ENCODE data around the gene CCDC157.

CCDC157 gene

DNA sequence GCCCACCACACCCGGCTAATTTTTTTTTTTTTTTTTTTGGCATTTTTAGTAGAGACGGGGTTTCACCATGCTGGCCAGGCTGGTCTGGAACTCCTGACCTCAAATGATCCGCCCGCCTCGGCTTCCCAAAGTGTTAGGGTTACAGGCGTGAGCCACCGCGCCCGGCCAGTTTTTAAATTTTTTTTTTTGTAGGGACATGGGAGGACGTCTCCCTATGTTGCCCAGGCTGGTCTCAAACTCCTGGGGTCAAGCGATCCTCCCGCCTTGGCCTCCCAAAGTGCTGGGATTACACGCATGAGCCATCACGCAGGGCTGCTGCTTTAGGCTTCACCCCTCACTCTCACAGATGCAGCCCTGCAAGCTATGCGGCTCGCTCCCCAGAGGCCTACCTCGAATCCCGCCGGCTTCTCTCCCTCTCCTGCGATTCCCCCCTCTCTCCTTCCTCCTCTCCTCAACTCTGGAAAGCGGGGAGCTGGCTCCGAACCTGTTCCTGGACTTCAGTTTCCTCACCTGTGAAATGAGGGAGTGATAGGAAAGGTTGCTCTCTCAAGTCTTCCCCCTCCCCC, 926 bp downstream of the CCDC157 start:
- no peak for DNase-seq (ENCODE audit: low spot score)

DNA sequence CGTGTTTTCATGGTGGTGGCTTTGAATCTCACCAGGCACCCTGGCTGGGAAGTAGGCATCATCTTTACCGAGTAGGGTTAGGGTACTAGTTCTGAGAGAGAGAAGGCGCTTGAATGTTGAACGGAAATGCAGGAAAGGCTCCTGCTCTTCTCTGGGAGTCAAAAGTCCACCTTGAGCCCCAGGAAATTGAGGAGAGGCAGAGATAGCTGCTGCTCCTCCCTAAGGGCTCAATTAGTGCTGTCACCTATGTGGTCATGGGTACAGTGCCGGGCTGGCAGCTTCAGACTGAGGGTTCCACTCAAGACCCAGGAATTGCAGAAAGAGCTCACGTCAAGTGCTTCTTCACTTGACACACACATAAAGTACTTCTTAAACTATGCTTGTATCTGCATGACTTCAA, 1.7 kb downstream of the CCDC157 start:
- no peak for DNase-seq (ENCODE audit: low spot score)

- DNase-seq (ENCODE audit: low spot score) = peak; percentile 41
Observed at GRCh38 chr22:30361916-30362650, 5.3 kb downstream of the CCDC157 start.

DNA sequence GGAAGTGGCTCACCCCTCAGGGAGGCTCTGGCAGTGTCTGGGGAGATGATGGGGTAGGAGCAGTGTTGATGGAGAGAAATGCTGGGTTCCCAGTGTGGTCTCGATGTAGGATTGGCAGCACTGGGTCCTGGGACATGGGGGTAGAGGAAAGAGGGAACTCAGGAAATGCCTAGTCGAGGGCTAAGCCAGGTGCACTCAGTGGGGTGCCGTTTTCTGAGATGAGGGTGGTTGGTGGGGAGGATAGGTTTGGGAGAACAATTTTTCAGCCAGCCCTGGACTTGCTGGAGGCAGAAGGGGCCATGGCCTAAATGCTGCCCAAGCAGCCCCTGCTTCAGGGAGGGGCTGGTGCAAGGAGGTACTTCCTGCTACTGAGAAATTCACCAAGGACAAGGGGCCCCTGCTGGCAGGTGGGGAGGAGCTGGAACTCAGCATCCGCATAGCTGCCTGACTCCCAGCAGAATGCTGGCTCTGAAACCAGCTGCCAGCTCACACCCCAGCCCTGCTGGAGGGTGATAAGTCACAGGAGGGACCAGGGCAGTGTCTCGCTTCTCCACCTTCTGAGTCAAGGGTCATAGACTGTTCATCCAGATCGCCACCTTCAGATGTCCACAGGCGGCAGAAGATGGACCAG, 6.0 kb downstream of the CCDC157 start:
- DNase-seq (ENCODE audit: low spot score) = peak; percentile 49

GRCh38 chr22:30365891-30366290, 9.1 kb downstream of the CCDC157 start:
- no peak for DNase-seq (ENCODE audit: low spot score)

DNA sequence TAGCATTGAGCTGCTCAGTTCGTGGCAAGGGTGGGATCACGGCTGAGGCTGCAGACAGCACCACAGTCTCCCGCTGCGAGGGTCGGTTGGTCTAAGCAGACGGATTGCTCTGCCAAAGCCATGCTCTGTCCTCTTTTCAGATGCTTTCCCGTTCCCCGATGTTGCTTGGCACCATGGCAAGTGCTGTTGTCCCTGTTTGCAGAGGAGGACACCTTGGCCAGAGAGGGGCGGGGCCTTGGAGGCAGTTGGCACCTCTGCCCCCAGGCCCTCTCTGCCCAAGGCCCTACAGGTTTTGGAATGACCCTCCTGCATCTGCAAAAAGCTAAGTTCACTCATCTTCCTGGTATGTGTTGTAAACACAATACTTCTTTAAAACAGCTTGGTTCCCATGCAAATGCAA, 11.6 kb downstream of the CCDC157 start:
- no peak for DNase-seq (ENCODE audit: low spot score)

DNA sequence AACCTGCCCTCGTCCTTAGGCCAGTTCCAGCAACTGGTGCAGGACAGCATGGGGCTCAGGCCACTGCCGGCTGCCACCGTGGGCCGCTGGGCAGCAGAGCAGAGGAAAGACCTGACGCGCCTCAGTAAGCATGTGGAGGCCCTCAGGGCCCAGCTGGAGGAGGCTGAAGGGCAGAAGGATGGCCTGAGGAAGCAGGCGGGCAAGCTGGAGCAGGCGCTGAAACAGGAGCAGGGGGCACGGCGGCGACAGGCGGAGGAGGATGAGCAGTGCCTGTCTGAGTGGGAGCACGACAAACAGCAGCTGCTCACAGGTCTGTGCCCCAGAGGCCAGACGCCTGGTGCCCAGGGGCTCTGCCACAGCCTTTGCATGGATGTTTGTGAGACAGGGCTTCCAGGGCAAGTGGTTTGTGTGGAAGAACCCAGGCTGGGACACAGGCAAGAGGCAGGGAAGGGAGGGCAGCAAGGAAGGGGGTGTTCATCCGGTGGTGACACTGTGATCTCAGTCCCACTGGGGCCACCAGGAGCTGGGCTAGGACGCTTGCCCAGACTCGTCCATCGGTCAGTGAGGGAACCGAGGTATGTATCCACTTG, 13.9 kb downstream of the CCDC157 start:
- no peak for DNase-seq (ENCODE audit: low spot score)

DNA sequence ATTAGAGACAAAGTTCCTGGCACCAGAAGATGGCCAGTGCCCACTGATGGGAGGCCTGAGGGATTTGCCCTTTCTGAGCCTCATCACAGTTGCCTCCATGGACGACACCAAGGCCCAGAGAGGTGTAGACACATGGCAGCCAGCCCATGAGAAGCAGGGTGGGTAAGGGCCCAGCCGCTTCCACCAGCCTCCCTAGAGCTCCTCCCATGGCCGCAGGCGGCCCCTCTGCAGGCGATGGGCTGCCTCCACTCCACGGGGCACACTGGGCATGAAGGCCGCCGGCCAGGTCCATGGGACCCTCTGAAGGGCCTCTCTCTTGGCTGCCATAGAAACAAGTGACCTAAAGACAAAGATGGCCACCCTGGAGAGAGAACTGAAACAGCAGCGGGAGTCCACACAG, 14.5 kb downstream of the CCDC157 start:
- no peak for DNase-seq (ENCODE audit: low spot score)

DNA sequence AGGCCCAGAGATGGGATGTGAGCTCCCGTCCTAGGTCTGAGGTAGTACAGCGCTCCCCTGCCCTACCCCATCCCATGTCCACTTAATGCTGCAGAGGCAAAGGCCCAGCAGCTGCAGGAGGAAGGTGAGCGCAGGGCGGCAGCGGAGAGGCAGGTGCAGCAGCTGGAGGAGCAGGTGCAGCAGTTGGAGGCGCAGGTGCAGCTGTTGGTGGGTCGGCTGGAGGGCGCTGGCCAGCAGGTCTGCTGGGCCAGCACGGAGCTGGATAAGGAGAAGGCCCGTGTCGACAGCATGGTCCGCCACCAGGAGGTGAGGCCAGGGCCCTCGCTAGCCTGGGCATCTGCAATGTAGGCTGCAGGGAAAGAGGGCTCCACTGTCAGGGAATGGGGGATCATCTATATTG, 15.2 kb downstream of the CCDC157 start:
- DNase-seq (ENCODE audit: low spot score) = no peak

- no peak for DNase-seq (ENCODE audit: low spot score)
Observed at GRCh38 chr22:30372915-30373314, 16.1 kb downstream of the CCDC157 start.

DNA sequence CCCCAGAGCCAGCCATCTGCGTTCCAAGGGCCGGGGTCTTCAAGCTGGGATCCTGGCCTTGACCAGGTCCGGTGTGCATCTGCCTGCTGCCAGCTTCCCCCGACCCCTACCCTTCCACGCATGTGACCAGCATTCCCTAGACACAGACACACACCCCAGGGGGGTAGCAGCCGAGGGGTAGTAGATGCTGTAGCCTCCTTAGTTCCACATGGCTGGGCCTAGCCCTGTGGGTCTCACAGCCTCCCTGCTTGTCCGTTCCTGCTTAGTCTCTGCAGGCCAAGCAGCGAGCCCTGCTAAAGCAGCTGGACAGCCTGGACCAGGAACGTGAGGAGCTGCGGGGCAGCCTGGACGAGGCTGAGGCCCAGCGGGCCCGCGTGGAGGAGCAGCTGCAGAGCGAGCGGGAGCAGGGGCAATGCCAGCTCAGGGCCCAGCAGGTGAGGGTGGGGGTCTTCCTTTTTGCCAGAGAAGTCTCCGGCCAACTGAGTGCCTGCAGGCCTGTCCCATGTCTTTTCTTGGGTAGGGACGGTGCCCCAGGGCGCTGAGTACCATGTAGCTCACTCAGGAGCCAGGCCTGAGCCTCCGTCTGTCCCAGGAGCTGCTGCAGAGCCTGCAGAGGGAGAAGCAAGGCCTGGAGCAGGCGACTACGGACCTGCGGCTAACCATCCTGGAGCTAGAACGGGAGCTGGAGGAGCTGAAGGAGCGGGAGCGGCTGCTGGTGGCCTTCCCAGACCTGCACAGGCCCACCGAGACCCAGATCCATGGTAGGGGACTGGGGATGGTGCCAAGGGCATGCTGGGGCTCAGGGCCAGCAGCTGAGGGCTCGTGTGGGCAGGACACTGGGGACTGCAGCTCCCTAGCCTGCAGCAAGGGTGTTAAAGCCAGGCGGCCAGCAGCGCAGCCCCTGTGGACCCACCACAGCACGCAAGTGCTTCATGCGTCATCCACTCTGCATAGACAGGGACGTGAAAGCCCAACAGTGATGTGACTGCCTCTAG, 16.8 kb downstream of the CCDC157 start:
- no peak for DNase-seq (ENCODE audit: low spot score)

DNA sequence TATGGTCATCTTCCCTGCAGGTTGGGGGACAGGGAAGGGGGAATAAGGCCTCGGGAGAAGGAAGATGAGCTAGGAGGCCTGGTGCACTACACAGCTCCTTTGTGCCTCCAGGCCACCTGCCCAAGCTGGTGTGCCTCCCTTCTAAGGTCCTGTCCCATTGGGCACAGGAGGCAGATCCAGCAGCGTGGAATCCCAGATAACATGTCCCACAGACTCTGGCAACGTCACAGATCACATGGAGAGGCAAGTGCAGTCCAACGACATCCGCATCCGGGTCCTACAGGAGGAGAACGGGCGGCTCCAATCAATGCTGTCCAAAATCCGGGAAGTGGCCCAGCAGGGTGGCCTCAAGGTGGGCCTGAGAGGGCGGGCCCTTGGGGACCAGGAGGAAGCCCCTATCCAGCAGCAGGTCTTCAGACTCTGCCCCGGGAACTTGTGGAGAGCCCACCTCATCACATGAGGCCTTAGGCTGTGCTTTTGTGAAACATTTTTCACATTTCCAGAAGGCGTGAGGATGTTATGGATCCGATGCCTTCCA, 18.6 kb downstream of the CCDC157 start:
- DNase-seq (ENCODE audit: low spot score) = no peak

- no peak for DNase-seq (ENCODE audit: low spot score)
Observed at GRCh38 chr22:30380011-30380410, 23.2 kb downstream of the CCDC157 start.

DNA sequence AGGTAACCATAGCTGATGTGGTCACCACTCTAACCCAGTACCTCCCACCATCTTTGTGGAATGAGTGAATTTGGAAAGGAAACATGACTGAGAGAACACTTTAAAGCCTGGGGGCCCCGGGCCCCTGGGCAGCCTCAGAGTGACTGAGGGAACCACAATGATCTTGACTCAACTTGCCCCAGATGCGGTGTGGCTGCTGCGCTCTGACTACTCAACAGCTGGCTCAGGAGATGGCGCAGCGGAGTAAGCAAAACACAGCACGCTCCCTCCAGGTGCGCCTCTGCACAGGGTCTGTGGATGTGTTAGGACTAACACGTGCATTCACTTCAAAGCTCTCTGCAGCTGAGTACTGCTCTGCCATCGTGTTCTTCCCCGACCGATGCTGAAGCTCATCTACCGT, 24.5 kb downstream of the CCDC157 start:
- no peak for DNase-seq (ENCODE audit: low spot score)

GRCh38 chr22:30382340-30382739, 25.5 kb downstream of the CCDC157 start:
- DNase-seq (ENCODE audit: low spot score) = no peak

DNA sequence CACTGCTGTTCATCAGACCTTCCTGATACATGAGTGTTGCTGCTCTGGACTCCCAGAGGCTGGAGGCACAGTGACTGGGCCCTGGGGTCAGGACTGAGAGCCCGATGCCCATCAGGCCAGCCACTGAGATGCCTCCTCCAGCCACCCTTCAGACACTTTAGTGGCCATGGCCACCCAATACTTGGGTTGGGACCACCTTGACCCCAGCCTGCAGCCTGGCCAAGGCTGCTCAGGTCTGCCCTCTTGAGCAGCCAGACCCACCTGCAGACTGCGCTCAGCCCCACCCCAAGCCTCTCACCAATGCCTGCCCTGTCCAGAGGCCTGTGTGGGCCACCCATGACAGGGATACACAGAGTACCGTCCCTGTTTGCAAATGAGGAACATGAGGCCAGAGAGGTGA, 26.3 kb downstream of the CCDC157 start:
- no peak for DNase-seq (ENCODE audit: low spot score)

DNA sequence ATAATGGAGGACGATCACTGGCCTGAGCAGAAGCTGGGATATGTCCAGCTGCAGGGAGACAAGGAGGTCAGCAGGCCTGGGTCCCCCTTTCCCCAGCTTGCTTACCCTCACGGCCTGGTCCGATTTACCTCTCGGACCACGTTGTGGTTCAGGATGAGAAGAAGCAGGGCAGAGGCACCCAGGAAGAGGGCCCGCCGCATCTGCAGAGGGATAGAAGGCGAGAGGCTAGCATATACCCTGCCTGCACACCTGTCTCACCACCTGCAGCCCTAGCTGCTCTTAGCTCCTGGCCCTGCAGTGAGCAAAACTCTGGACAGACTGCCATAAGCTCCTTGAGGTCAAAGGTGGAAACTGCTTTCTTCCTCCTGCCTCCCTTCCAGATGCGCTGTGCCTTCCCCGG, 29.1 kb downstream of the CCDC157 start:
- DNase-seq (ENCODE audit: low spot score) = no peak

GRCh38 chr22:30386608-30386959, 29.8 kb downstream of the CCDC157 start:
- no peak for DNase-seq (ENCODE audit: low spot score)

DNA sequence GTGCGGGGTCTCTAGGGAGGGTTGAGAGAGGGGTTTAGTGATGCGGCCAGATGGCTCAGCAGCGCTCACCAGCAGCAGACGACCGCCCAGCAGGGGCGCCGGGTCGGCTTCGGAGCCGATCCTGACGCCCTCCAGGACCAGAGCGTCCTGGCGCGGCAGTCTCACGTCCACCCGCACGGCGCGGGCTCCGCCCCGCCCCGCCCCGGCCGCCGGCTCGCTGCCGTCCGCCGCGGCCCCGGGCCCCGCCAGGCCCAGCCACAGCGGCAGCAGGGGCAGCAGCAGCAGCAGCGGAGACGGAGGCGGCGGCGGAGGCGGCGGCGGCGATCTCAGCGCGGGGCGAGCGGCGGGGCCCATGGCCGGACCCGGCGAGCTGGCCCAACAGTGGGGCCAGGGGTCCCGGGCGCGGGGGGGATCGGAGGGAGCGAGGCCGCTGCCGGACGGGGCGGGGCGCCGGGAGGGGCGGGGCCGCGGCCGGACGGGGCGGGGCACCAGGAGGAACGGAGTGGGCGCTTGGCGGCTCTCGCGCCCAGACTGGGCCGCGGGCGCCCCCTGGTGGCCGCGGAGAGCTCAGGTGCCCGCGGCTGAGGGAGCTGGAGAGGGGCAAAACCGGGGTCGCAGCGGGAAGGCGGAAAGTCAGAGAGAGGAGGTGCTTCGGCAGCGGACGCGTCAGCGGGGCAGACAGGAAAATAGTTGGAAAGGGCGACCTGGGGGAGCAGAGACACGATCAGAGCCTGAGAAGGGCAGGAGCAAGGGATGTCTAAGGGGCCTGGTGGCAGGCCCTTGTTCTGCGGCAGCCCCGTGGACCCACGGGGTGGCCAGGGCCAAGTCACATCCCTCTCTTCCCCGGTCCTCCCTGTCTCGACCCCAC, 30.4 kb downstream of the CCDC157 start, which contains the start of gene RNF215:
Gene RNF215, minus strand, starts transcription at position 452 of the 868 bp plus-strand sequence. Its CDS starts 98 bp downstream, at position 354.
- peak; percentile 85 for DNase-seq (ENCODE audit: low spot score)

DNA sequence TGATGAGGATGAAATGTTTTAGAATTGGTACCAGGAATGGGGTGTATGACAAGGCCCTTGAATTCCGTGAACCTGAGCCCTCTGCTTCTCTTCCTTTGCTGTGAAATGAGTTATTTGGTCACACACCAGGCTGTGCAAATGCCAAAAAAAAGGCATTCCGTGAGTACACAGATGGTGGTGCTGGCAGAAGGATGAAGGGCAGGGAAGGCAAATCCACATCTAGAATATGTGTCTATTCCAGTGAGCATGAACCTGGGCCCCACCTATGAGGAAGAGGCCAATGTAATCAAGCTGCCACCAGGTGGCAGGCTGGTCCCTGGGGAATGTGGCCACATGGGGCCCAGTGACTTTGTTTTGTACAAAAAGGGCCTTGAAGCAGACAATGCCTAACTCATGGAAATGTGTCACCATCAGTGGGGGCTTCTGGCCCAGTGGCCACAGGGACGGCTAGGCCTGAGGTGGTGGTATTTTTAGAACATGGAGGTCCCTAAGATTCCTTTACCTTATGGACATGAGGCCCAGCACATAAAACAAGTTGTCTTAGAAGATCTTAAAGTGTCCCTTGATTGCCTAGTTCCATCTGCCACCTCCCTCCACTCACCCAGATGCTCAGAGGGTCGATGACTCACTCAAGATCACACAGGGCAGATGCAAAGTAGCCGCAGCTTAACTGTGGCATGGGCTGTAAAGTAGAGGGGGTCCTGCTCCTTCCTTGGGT, 34.3 kb downstream of the CCDC157 start:
- DNase-seq (ENCODE audit: low spot score) = peak; percentile 81

All from kidney tubule cell (primary cell).